OCI-LY7 (cell line): Measurements from ENCODE around the gene TRIM9. TPM values are rescaled to one million over a fixed set of nuclear protein-coding genes. Genes with fewer than 3 reads are reported as not detected.

Experiments
- BruUV-seq: library from RNA; stranded (reverse); fragments of 400-500 nt; replicated peaks from 2 replicates; lab custom pipeline; 2021; lab: Mats Ljungman, UMichigan
- CTCF ChIA-PET: fragments of 300-600 bp; sonication (Branson Sonifier 250); formaldehyde crosslinking; loops from one replicate; lab custom pipeline; 2022; ENCODE audit warnings: antibody characterized with exemption; ENCODE audit not compliant: unreplicated experiment; lab: Charles Lee
- POLR2A ChIA-PET: fragments of 300-600 bp; sonication (Branson Sonifier 250); formaldehyde crosslinking; loops from one replicate; lab custom pipeline; 2022; ENCODE audit warnings: antibody characterized with exemption; lab: Charles Lee
- DNase-seq: peaks from one replicate; pipeline ENCODE4 v3.0.0-alpha.2; 2015; ENCODE audit warnings: low spot score
- H2AFZ ChIP-seq: fragments of 200-600 bp; sonication (generic), shearing (Covaris generic); 2 replicates; pipeline ENCODE4 v1.6.1; 2014; ENCODE audit warnings: mild to moderate bottlenecking, antibody characterized with exemption, low read length, moderate library complexity
- H3K27ac ChIP-seq: fragments of 200-600 bp; sonication (generic); 2 replicates; pipeline ENCODE4 v1.5.1; 2014; ENCODE audit warnings: mixed run types, low read depth, mild to moderate bottlenecking, moderate library complexity, low read length, inconsistent platforms; ENCODE audit not compliant: poor library complexity, severe bottlenecking
- H3K36me3 ChIP-seq: fragments of 200-600 bp; sonication (generic); 2 replicates; pipeline ENCODE4 v1.6.1; 2014; ENCODE audit warnings: mild to moderate bottlenecking, antibody characterized with exemption, low read length, moderate library complexity, mixed read lengths; ENCODE audit not compliant: insufficient read depth
- H3K4me1 ChIP-seq: fragments of 200-600 bp; sonication (generic); 2 replicates; pipeline ENCODE4 v1.5.1; 2014; ENCODE audit warnings: mild to moderate bottlenecking, low read length; ENCODE audit not compliant: insufficient read depth, poor library complexity, severe bottlenecking
- H3K4me2 ChIP-seq: fragments of 200-600 bp; sonication (generic); 2 replicates; pipeline ENCODE4 v1.6.1; 2014; ENCODE audit warnings: mild to moderate bottlenecking, low read length
- H3K4me3 ChIP-seq: fragments of 200-600 bp; sonication (generic); 2 replicates; pipeline ENCODE4 v1.5.1; 2014; ENCODE audit warnings: mild to moderate bottlenecking, low read depth, low read length; ENCODE audit not compliant: poor library complexity, severe bottlenecking
- H3K79me2 ChIP-seq: fragments of 200-600 bp; sonication (generic); 2 replicates; pipeline ENCODE4 v1.6.1; 2016; ENCODE audit warnings: low read depth, mild to moderate bottlenecking, low read length, moderate library complexity, mixed read lengths; ENCODE audit not compliant: insufficient read depth
- H3K9me2 ChIP-seq: fragments of 200-600 bp; sonication (generic); 2 replicates; pipeline ENCODE4 v1.6.1; 2016; ENCODE audit warnings: mild to moderate bottlenecking, low read length, mixed read lengths; ENCODE audit not compliant: insufficient read depth
- H3K9me3 ChIP-seq: fragments of 200-600 bp; sonication (generic); 2 replicates; pipeline ENCODE4 v1.6.1; 2014; ENCODE audit warnings: mild to moderate bottlenecking, mixed run types, low read length, mixed read lengths
- H4K20me1 ChIP-seq: fragments of 200-600 bp; sonication (generic); 2 replicates; pipeline ENCODE4 v1.6.1; 2014; ENCODE audit warnings: mild to moderate bottlenecking, antibody characterized with exemption, low read length, moderate library complexity, mixed read lengths; ENCODE audit not compliant: insufficient read depth
- CTCF ChIP-seq: fragments of 200-600 bp; sonication (generic); conservative IDR thresholded peaks from 2 replicates; pipeline ENCODE4 v1.5.1; 2014; ENCODE audit warnings: mild to moderate bottlenecking, antibody characterized with exemption, low read length, moderate library complexity, mixed read lengths
- EZH2phosphoT487 ChIP-seq: fragments of 200-600 bp; sonication (generic); IDR thresholded peaks from 2 replicates; pipeline ENCODE4 v1.6.1; 2018; ENCODE audit warnings: low read depth, borderline replicate concordance, mild to moderate bottlenecking, mixed run types, antibody characterized with exemption, low read length, moderate library complexity, mixed read lengths
- intact Hi-C: fragments of 100-400 bp; cut with micrococcal nuclease; formaldehyde crosslinking; loops from one replicate; pipeline ENCODE4 v1.10.0; 2022; ENCODE audit not compliant: unreplicated experiment
- total RNA-seq, 2 experiments: library from RNA; depleted of rRNA in 1 of 2; stranded (reverse); fragments of >200 nt in 1 of 2; shearing (Covaris generic) in 1 of 2; gene quantifications; 2 replicates each; pipeline ENCODE4 v1.2.3, GENCODE V29; 2014 to 2022

Gene TRIM9
- total RNA-seq, 2 experiments from 2014 or later: 1.4 to 7.9 TPM

GRCh38 chr14:51094282-51094821, 553 bp downstream of the TRIM9 start:
- H3K79me2 ChIP-seq: no peaks in the 10 kb centered on the region
- intact Hi-C loops: loop anchor here (10.0 kb wide), 1 partner anchor 140 kb away; no protein-coding TSS in a partner anchor
- CTCF ChIA-PET: no interaction called here
- peak overlapping the region; percentile 70 for H3K4me3 ChIP-seq
- TF ChIP-seq CTCF (no peak), EZH2phosphoT487 (no peak)
- H3K4me2 ChIP-seq: peak overlapping the region; percentile 74
- peaks cover 13% of the 10 kb centered on the region for H3K4me1 ChIP-seq
- BruUV-seq: no TSS peak
- H3K9me2 ChIP-seq: no peaks in the 10 kb centered on the region
- H4K20me1 ChIP-seq: no peaks in the 10 kb centered on the region
- POLR2A ChIA-PET: interaction anchor here (0.8 to 1.9 kb wide), 5 partner anchors 10 to 1084 kb away, joined by 3 to 16 read pairs (median 4); no protein-coding TSS in a partner anchor
- H3K36me3 ChIP-seq: no peaks in the 10 kb centered on the region
- H2AFZ ChIP-seq: peak overlapping the region; percentile 72; the same call in 1 of the 2 replicates
- H3K9me3 ChIP-seq: no peaks in the 10 kb centered on the region
- H3K27ac ChIP-seq: no peak overlapping the region
- no peak for DNase-seq

- Histone ChIP-seq H4K20me1 (no peaks in the 10 kb centered on the region), H3K4me1 (peaks cover 13% of the 10 kb centered on the region), H3K9me3 (no peaks in the 10 kb centered on the region), H3K36me3 (no peaks in the 10 kb centered on the region), H3K4me3 (peak overlapping the region; percentile 70), H3K79me2 (no peaks in the 10 kb centered on the region), H3K27ac (no peak overlapping the region), H3K9me2 (no peaks in the 10 kb centered on the region), H2AFZ (peak overlapping the region; percentile 72; the same call in 1 of the 2 replicates), H3K4me2 (peak overlapping the region; percentile 74; the same call in 1 of the 2 replicates)
- ChIA-PET POLR2A (no interaction called here), CTCF (no interaction called here)
- TF ChIP-seq EZH2phosphoT487 (no peak), CTCF (peak; percentile 62)
- DNase-seq: peak; percentile 23
- no TSS peak for BruUV-seq
- intact Hi-C loops: loop anchor here (10.0 kb wide), 1 partner anchor 139 kb away; no protein-coding TSS in a partner anchor
Measured at GRCh38 chr14:51093371-51094281, 1.3 kb downstream of the TRIM9 start.
